Epithelial cell of esophagus (primary cell): ENCODE data around the gene GTF2A2.
A peak's percentile ranks its signal among the peaks of the same experiment; 100 is the strongest.
"Not testable (repeated sequence)": the region's sequence is repeated elsewhere in the genome, so short reads cannot be mapped to it uniquely, and the experiment has no call there.

Experiments used
- DNase-seq: peaks from one replicate; pipeline ENCODE4 v3.0.0; 2010; ENCODE audit warnings: low read depth
- H3K4me3 ChIP-seq: 2 replicates; pipeline ENCODE4 v1.5.1; 2011; ENCODE audit warnings: mild to moderate bottlenecking, low read length, control low read depth
- CTCF ChIP-seq: IDR thresholded peaks from 2 replicates; pipeline ENCODE4 v1.5.1; 2011; ENCODE audit warnings: low read depth, mild to moderate bottlenecking, low read length, control low read depth, inconsistent platforms; ENCODE audit not compliant: insufficient read depth; ENCODE audit errors: missing control alignments

The GTF2A2 gene

GRCh38 chr15:59646277-59646676 lies 11.0 kb downstream of the GTF2A2 start:
- DNase-seq: no peak
- H3K4me3 ChIP-seq: no peak overlapping the region
- no peak for TF ChIP-seq CTCF

- not testable (repeated sequence) for DNase-seq, H3K4me3 ChIP-seq
Measured at GRCh38 chr15:59645812-59646211, 11.5 kb downstream of the GTF2A2 start.

GRCh38 chr15:59644756-59645155 lies 12.6 kb downstream of the GTF2A2 start:
- DNase-seq: peak; percentile 41
- no peak overlapping the region for H3K4me3 ChIP-seq
- no peak for TF ChIP-seq CTCF

GRCh38 chr15:59642351-59642750 lies 15.0 kb downstream of the GTF2A2 start:
- TF ChIP-seq CTCF: peak; percentile 3
- DNase-seq: no peak
- H3K4me3 ChIP-seq: no peak overlapping the region

GRCh38 chr15:59637507-59637906 lies 19.8 kb downstream of the GTF2A2 start:
- DNase-seq: peak; percentile 13

GRCh38 chr15:59636184-59636583 lies 21.1 kb downstream of the GTF2A2 start:
- TF ChIP-seq CTCF: no peak
- DNase-seq: no peak
- no peak overlapping the region for H3K4me3 ChIP-seq

More at GRCh38 chr15:59637507-59637906, 19.8 kb downstream of the GTF2A2 start:
- H3K4me3 ChIP-seq: not testable (repeated sequence)

- H3K4me3 ChIP-seq: no peak overlapping the region
- peak; percentile 55 for TF ChIP-seq CTCF
- peak; percentile 23 for DNase-seq
Measured at GRCh38 chr15:59632714-59633113, 24.6 kb downstream of the GTF2A2 start.

- H3K4me3 ChIP-seq: no peak overlapping the region
- DNase-seq: peak; percentile 85
- TF ChIP-seq CTCF: peak; percentile 54
Measured at GRCh38 chr15:59622289-59622688, 35.0 kb downstream of the GTF2A2 start.
